GM23338 (cell line): Measurements from ENCODE around the gene KLK11.

ENCODE experiments used
- CREB1 ChIP-seq: fragments of 250-450 bp; sonication (Bioruptor Pico); IDR thresholded peaks from 2 replicates; pipeline ENCODE4 v1.5.0; 2020; ENCODE audit warnings: low read depth, mild to moderate bottlenecking, moderate library complexity
- EZH2 ChIP-seq: fragments of 200-600 bp; sonication (generic); IDR thresholded peaks from one replicate; pipeline ENCODE4 v1.8.0; 2017; ENCODE audit warnings: antibody characterized with exemption, mild to moderate bottlenecking, low read depth; ENCODE audit not compliant: unreplicated experiment
- EZH2phosphoT487 ChIP-seq: fragments of 200-600 bp; sonication (generic); IDR thresholded peaks from one replicate; pipeline ENCODE4 v1.8.1; 2018; ENCODE audit warnings: antibody characterized with exemption; ENCODE audit not compliant: unreplicated experiment
- REST ChIP-seq: IDR thresholded peaks from one replicate; pipeline ENCODE4 v1.6.1; 2018; ENCODE audit warnings: antibody characterized with exemption; ENCODE audit not compliant: unreplicated experiment
- STAT1 ChIP-seq: IDR thresholded peaks from one replicate; pipeline ENCODE4 v1.6.1; 2016; ENCODE audit warnings: antibody characterized with exemption; ENCODE audit not compliant: unreplicated experiment
- ZNF114 ChIP-seq: fragments of 250-450 bp; sonication (Bioruptor Pico); IDR thresholded peaks from 2 replicates; pipeline ENCODE4 v1.5.0; 2020; ENCODE audit warnings: mild to moderate bottlenecking, moderate library complexity
- TF ChIP-seq, protein P1 (sequence below), 2 experiments: fragments of 200-600 bp in 1 of 2; sonication (generic) in 1 of 2; conservative IDR thresholded peaks; 2 replicates each; pipeline versions ENCODE4 v1.5.1 to v1.6.1; 2016 to 2017; ENCODE audit warnings: antibody characterized with exemption in 2 of 2, low read depth in 2 of 2, mild to moderate bottlenecking in 2 of 2, moderate library complexity in 1 of 2

- TF ChIP-seq EZH2 (no peak), CREB1 (no peak), EZH2phosphoT487 (no peak), STAT1 (no peak), ZNF114 (no peak), REST (no peak)
- TF ChIP-seq, protein P1, sequence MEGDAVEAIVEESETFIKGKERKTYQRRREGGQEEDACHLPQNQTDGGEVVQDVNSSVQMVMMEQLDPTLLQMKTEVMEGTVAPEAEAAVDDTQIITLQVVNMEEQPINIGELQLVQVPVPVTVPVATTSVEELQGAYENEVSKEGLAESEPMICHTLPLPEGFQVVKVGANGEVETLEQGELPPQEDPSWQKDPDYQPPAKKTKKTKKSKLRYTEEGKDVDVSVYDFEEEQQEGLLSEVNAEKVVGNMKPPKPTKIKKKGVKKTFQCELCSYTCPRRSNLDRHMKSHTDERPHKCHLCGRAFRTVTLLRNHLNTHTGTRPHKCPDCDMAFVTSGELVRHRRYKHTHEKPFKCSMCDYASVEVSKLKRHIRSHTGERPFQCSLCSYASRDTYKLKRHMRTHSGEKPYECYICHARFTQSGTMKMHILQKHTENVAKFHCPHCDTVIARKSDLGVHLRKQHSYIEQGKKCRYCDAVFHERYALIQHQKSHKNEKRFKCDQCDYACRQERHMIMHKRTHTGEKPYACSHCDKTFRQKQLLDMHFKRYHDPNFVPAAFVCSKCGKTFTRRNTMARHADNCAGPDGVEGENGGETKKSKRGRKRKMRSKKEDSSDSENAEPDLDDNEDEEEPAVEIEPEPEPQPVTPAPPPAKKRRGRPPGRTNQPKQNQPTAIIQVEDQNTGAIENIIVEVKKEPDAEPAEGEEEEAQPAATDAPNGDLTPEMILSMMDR (conservative IDR thresholded peaks at IDR 0.05; ENCODE audit: low read depth in 2 of 2) = no peak
These were observed 12.2 kb downstream of the KLK11 start for GRCh38 chr19:51014242-51014641.
